HG02943 (cell line): Measurements from ENCODE around the gene ACTN1.

Experiments
- ATAC-seq: cut with Tn5 transposase; IDR thresholded peaks from one replicate; pipeline ENCODE4 v1.9.1; 2021; ENCODE audit warnings: mild to moderate bottlenecking, low read depth, moderate library complexity; ENCODE audit not compliant: unreplicated experiment

Gene ACTN1

GRCh38 chr14:68894123-68894522 is 85.0 kb downstream of the ACTN1 start:
- ATAC-seq = no peak

GRCh38 chr14:68893566-68893965 is 85.5 kb downstream of the ACTN1 start:
- no peak for ATAC-seq

GRCh38 chr14:68892961-68893360 is 86.1 kb downstream of the ACTN1 start:
- no peak for ATAC-seq

GRCh38 chr14:68891851-68892660 is 87.0 kb downstream of the ACTN1 start:
- no peak for ATAC-seq

- ATAC-seq = no peak
Observed at GRCh38 chr14:68890173-68890931, 88.8 kb downstream of the ACTN1 start.

- ATAC-seq = no peak
Observed at GRCh38 chr14:68888883-68889282, 90.2 kb downstream of the ACTN1 start.

GRCh38 chr14:68888025-68888850 is 90.9 kb downstream of the ACTN1 start:
- no peak for ATAC-seq

GRCh38 chr14:68886109-68886434 is 93.0 kb downstream of the ACTN1 start:
- no peak for ATAC-seq

- ATAC-seq = no peak
Observed at GRCh38 chr14:68885226-68886108, 93.6 kb downstream of the ACTN1 start.

- no peak for ATAC-seq
Observed at GRCh38 chr14:68884031-68885030, 94.8 kb downstream of the ACTN1 start.

- ATAC-seq = no peak
Observed at GRCh38 chr14:68882235-68882634, 96.9 kb downstream of the ACTN1 start.

GRCh38 chr14:68881396-68881795 is 97.7 kb downstream of the ACTN1 start:
- no peak for ATAC-seq

GRCh38 chr14:68880581-68881105 is 98.5 kb downstream of the ACTN1 start:
- no peak for ATAC-seq

- ATAC-seq = no peak
Observed at GRCh38 chr14:68879841-68880575, 99.1 kb downstream of the ACTN1 start.

GRCh38 chr14:68879321-68879781 is 99.8 kb downstream of the ACTN1 start:
- no peak for ATAC-seq

GRCh38 chr14:68878908-68879307 is 100.2 kb downstream of the ACTN1 start:
- ATAC-seq = no peak

- no peak for ATAC-seq
Observed at GRCh38 chr14:68877993-68878575, 101.0 kb downstream of the ACTN1 start.

GRCh38 chr14:68876976-68877375 is 102.1 kb downstream of the ACTN1 start:
- ATAC-seq = no peak
